H1 (cell line): ENCODE data around the gene EFCAB6. TPM values are rescaled to one million over a fixed set of nuclear protein-coding genes. Genes with fewer than 3 reads are reported as not detected.

ENCODE experiments used
- CTCF ChIA-PET: fragments of 300-600 bp; sonication (Branson Sonifier 250); formaldehyde crosslinking; loops from one replicate; lab custom pipeline; 2021; ENCODE audit not compliant: partially characterized antibody; lab: Charles Lee
- POLR2A ChIA-PET: fragments of 300-600 bp; sonication (Branson Sonifier 250); formaldehyde crosslinking; loops from one replicate; lab custom pipeline; 2021; ENCODE audit warnings: inconsistent platforms; ENCODE audit not compliant: partially characterized antibody; lab: Charles Lee
- DNase-seq, 2 experiments: peaks; one replicate each; pipeline versions ENCODE4 v3.0.0 to v3.0.0-alpha.2; 2010 to 2022; ENCODE audit warnings: low spot score in 2 of 2, low read depth in 1 of 2, mixed read lengths in 1 of 2
- FAIRE-seq: peaks from 2 replicates; lab custom pipeline; 2011; peaks lifted over from hg19 to GRCh38; lab: Jason Lieb, UNC
- H2AFZ ChIP-seq: 2 replicates; pipeline ENCODE4 v1.8.1; 2012; ENCODE audit warnings: low read length, inconsistent platforms
- H2AK5ac ChIP-seq: 2 replicates; pipeline ENCODE4 v1.6.1; 2013; ENCODE audit warnings: low read depth, low read length
- H2BK120ac ChIP-seq: replicated peaks from 2 replicates; pipeline ENCODE3; 2013; ENCODE audit warnings: low read depth, low read length, inconsistent platforms
- H2BK12ac ChIP-seq: 2 replicates; pipeline ENCODE4 v1.6.1; 2013; ENCODE audit warnings: low read depth, low read length
- H2BK15ac ChIP-seq: 2 replicates; pipeline ENCODE4 v1.6.1; 2013; ENCODE audit warnings: low read length
- H2BK20ac ChIP-seq: 2 replicates; pipeline ENCODE4 v1.6.1; 2013; ENCODE audit warnings: low read length
- H2BK5ac ChIP-seq: 2 replicates; pipeline ENCODE4 v1.6.1; 2013; ENCODE audit warnings: low read depth, low read length
- H3K14ac ChIP-seq: 2 replicates; pipeline ENCODE4 v1.6.1; 2013; ENCODE audit warnings: inconsistent platforms; ENCODE audit not compliant: insufficient read length
- H3K18ac ChIP-seq: 2 replicates; pipeline ENCODE4 v1.6.1; 2013; ENCODE audit warnings: low read length; ENCODE audit errors: extremely low read depth
- H3K23ac ChIP-seq: 2 replicates; pipeline ENCODE4 v1.6.1; 2013; ENCODE audit warnings: inconsistent platforms; ENCODE audit not compliant: insufficient read length
- H3K23me2 ChIP-seq: 2 replicates; pipeline ENCODE4 v1.6.1; 2013; ENCODE audit warnings: low read depth, low read length
- H3K27ac ChIP-seq: 2 replicates; pipeline ENCODE4 v1.6.1; 2011; ENCODE audit warnings: low read depth, low read length, inconsistent platforms
- H3K27me3 ChIP-seq, 4 experiments: replicated peaks in 1 of 4; 1 replicate in 1 of 4; 2 replicates in 3 of 4; pipeline versions ENCODE4 v1.6.1 to v1.8.1; 2011 to 2013; ENCODE audit warnings: low read length in 3 of 4, mild to moderate bottlenecking in 3 of 4, inconsistent platforms in 2 of 4, mixed read lengths in 2 of 4, moderate library complexity in 1 of 4; ENCODE audit not compliant: control insufficient read depth in 3 of 4, insufficient read depth in 3 of 4; ENCODE audit errors: extremely low read depth in 1 of 4
- H3K36me3 ChIP-seq, 4 experiments: 2 replicates each; pipeline versions ENCODE4 v1.6.1 to v1.8.1; 2011 to 2013; ENCODE audit warnings: mild to moderate bottlenecking in 4 of 4, low read length in 3 of 4, moderate library complexity in 2 of 4, control low read depth in 1 of 4, inconsistent platforms in 1 of 4; ENCODE audit not compliant: insufficient read depth in 4 of 4, control insufficient read depth in 2 of 4
- H3K4ac ChIP-seq: replicated peaks from 2 replicates; pipeline ENCODE3; 2013; ENCODE audit warnings: low read length, low read depth, mixed read lengths, inconsistent platforms; ENCODE audit not compliant: insufficient read length
- H3K4me1 ChIP-seq, 4 experiments: replicated peaks in 1 of 4; 1 replicate in 1 of 4; 2 replicates in 3 of 4; pipeline versions ENCODE4 v1.6.1 to v1.8.1; 2011 to 2013; ENCODE audit warnings: low read length in 3 of 4, inconsistent platforms in 2 of 4, mixed read lengths in 1 of 4; ENCODE audit not compliant: insufficient read depth in 4 of 4, control insufficient read depth in 3 of 4
- H3K4me2 ChIP-seq, 2 experiments: 2 replicates each; pipeline versions ENCODE4 v1.6.1 to v1.8.1; 2011 to 2013; ENCODE audit warnings: low read depth in 2 of 2, low read length in 2 of 2, control low read depth in 1 of 2, inconsistent platforms in 1 of 2, mild to moderate bottlenecking in 1 of 2; ENCODE audit not compliant: insufficient read depth in 1 of 2
- H3K4me3 ChIP-seq, 4 experiments: fragments of 200-600, 300-600 bp in 1 of 4; sonication (generic), shearing (Covaris generic), sonication (Bioruptor Twin) in 1 of 4; 2 replicates each; pipeline versions ENCODE4 v1.5.1 to v1.8.1; 2011 to 2016; ENCODE audit warnings: low read length in 4 of 4, low read depth in 3 of 4, control low read depth in 2 of 4, inconsistent platforms in 2 of 4, mild to moderate bottlenecking in 2 of 4, mixed read lengths in 1 of 4, moderate library complexity in 1 of 4; ENCODE audit not compliant: insufficient read depth in 2 of 4; ENCODE audit errors: extremely low read depth in 1 of 4
- H3K56ac ChIP-seq: replicated peaks from 2 replicates; pipeline ENCODE3; 2013; ENCODE audit warnings: low read depth, mild to moderate bottlenecking, mixed read lengths, low read length, inconsistent platforms; ENCODE audit not compliant: insufficient read length
- H3K79me1 ChIP-seq: 2 replicates; pipeline ENCODE4 v1.6.1; 2013; ENCODE audit warnings: low read depth, low read length, control low read depth
- H3K79me2 ChIP-seq, 2 experiments: 2 replicates each; pipeline versions ENCODE4 v1.6.1 to v1.8.1; 2012 to 2013; ENCODE audit warnings: low read length in 2 of 2, mild to moderate bottlenecking in 2 of 2, inconsistent platforms in 1 of 2; ENCODE audit not compliant: insufficient read depth in 2 of 2, control insufficient read depth in 1 of 2
- H3K9ac ChIP-seq, 4 experiments: replicated peaks in 1 of 4; 1 replicate in 1 of 4; 2 replicates in 3 of 4; pipeline versions ENCODE4 v1.6.1 to v1.8.1; 2011 to 2013; ENCODE audit warnings: low read depth in 3 of 4, low read length in 3 of 4, control low read depth in 2 of 4, mild to moderate bottlenecking in 2 of 4, moderate library complexity in 2 of 4, inconsistent platforms in 1 of 4; ENCODE audit errors: extremely low read depth in 1 of 4
- H3K9me3 ChIP-seq, 2 experiments: 2 replicates each; pipeline versions ENCODE4 v1.6.1 to v1.8.1; 2012 to 2013; ENCODE audit warnings: mild to moderate bottlenecking in 2 of 2, moderate library complexity in 2 of 2, control low read depth in 1 of 2, inconsistent platforms in 1 of 2, low read depth in 1 of 2, low read length in 1 of 2, mixed read lengths in 1 of 2; ENCODE audit not compliant: insufficient read depth in 2 of 2
- H4K20me1 ChIP-seq, 2 experiments: replicated peaks in 1 of 2; 2 replicates each; pipeline versions ENCODE3 to v1.8.1; 2011 to 2013; ENCODE audit warnings: inconsistent platforms in 2 of 2, low read length in 2 of 2, mild to moderate bottlenecking in 1 of 2; ENCODE audit not compliant: insufficient read depth in 2 of 2, control insufficient read depth in 1 of 2
- H4K5ac ChIP-seq: 2 replicates; pipeline ENCODE4 v1.6.1; 2013; ENCODE audit warnings: low read length, low read depth, mixed read lengths, inconsistent platforms; ENCODE audit not compliant: insufficient read length
- H4K8ac ChIP-seq: 2 replicates; pipeline ENCODE4 v1.8.0; 2013; ENCODE audit warnings: mild to moderate bottlenecking, moderate library complexity, low read length, inconsistent platforms; ENCODE audit not compliant: insufficient read depth; ENCODE audit errors: extremely low read depth
- H4K91ac ChIP-seq: replicated peaks from 2 replicates; pipeline ENCODE3; 2013; ENCODE audit warnings: low read length, mixed read lengths, inconsistent platforms; ENCODE audit not compliant: insufficient read length
- CBX5 ChIP-seq: fragments of 300-800, 300-1000 bp; sonication (generic); IDR thresholded peaks from 2 replicates; pipeline ENCODE4 v1.7.1; 2016; ENCODE audit warnings: antibody characterized with exemption, low read length, low read depth
- CREB1 ChIP-seq: IDR thresholded peaks from 2 replicates; pipeline ENCODE4 v1.6.1; 2012; ENCODE audit warnings: inconsistent platforms
- GABPA ChIP-seq: IDR thresholded peaks from 2 replicates; pipeline ENCODE4 v1.6.1; 2011; ENCODE audit warnings: mild to moderate bottlenecking, low read length, moderate library complexity, borderline replicate concordance; ENCODE audit not compliant: insufficient read depth
- SRF ChIP-seq: IDR thresholded peaks from 2 replicates; pipeline ENCODE4 v1.6.1; 2011; ENCODE audit warnings: mild to moderate bottlenecking, low read depth, low read length, moderate library complexity
- WGBS, 2 experiments: shearing (Covaris generic) in 1 of 2; methylation state at CpG; one replicate each; pipeline versions ENCODE4 v1.1.6 to v1.1.7; 2013 to 2015; ENCODE audit warnings: low lambda C conversion rate in 2 of 2, mixed read lengths in 2 of 2, inconsistent platforms in 1 of 2, low coverage in 1 of 2, missing lambda C conversion rate in 1 of 2; ENCODE audit not compliant: insufficient replicate concordance in 2 of 2, insufficient coverage in 1 of 2, insufficient read length in 1 of 2; ENCODE audit errors: extremely low coverage in 1 of 2, missing lambda C conversion rate in 1 of 2; 5-methylcytosine and 5-hydroxymethylcytosine counted together
- polyA plus RNA-seq, 7 experiments: library from polyadenylated mRNA; depleted of rRNA in 3 of 7; stranded (reverse) in 5 of 7; unstranded in 2 of 7; fragments of >200 nt in 5 of 7; fragments of 200-250 nt in 2 of 7; gene quantifications; 1 replicate in 5 of 7; 2 replicates in 1 of 7; 4 replicates in 1 of 7; pipeline versions ENCODE4 v1.2.1 to v1.2.3, GENCODE V29; 2011 to 2013; ENCODE audit warnings: missing spikeins in 2 of 7, mixed read lengths in 2 of 7
- total RNA-seq: library from RNA; stranded (reverse); fragmentation: NEBNext Ultra II Directional; extraction: Animal tissue kit (Norgen Biotek cat#: 25700); gene quantifications from 2 replicates; pipeline ENCODE4 v1.2.1, GENCODE V29; 2021

Gene EFCAB6
- total and polyA plus RNA-seq, 2 of the 8 experiments (the other 6 are each of a cell fraction or from before 2014, with no cell fraction given) = 0.32 to 1.7 TPM

- FAIRE-seq = no peak
- Histone ChIP-seq H3K9me3 (no peaks in the 10 kb centered on the region), H4K5ac (no peak overlapping the region), H2AK5ac (peak overlapping the region; percentile 40; the same call in 1 of the 2 replicates), H3K4me3 (no peak overlapping the region), H3K23me2 (no peaks in the 10 kb centered on the region; the same call in 1 of the 2 replicates), H3K4me2 (no peak overlapping the region; a peak in 1 of 4 replicates), H2BK120ac (no peak overlapping the region), H3K9ac (no peak overlapping the region), H4K20me1 (peaks cover 4 to 11% of the 10 kb centered on the region in 2 experiments), H4K91ac (no peak overlapping the region), H3K4ac (no peak overlapping the region), H3K27ac (no peak overlapping the region), H2BK15ac (0 out of 2 replicates have a peak overlapping the region, but pooled peaks have one; percentile 29), H3K79me2 (no peaks in the 10 kb centered on the region), H3K18ac (no peak overlapping the region), H3K36me3 (peaks cover 0 to 7% (median 3%) of the 10 kb centered on the region in 4 experiments; a peak in 2 of 8 replicates), H2AFZ (no peak overlapping the region), H2BK12ac (no peak overlapping the region), H3K4me1 (peaks cover 2 to 26% (median 15%) of the 10 kb centered on the region in 4 experiments), H2BK20ac (no peak overlapping the region), H3K56ac (no peak overlapping the region), H2BK5ac (peak overlapping the region; percentile 13; the same call in 1 of the 2 replicates), H3K23ac (no peak overlapping the region), H3K27me3 (no peaks in the 10 kb centered on the region), H3K14ac (no peak overlapping the region), H4K8ac (no peak overlapping the region), H3K79me1 (no peaks in the 10 kb centered on the region)
- peak in 1 of 2 experiments; percentile 41 for DNase-seq
- ChIA-PET POLR2A (interaction anchor here (0.9 to 3.1 kb wide), 5 partner anchors 8 to 44 kb away, joined by 3 to 20 read pairs (median 5); partner anchors contain the start of gene EFCAB6), CTCF (interaction anchor here (0.5 to 1.8 kb wide), 8 partner anchors 11 to 417 kb away, joined by 3 to 10 read pairs (median 3); no protein-coding TSS in a partner anchor)
- WGBS, 2 experiments = 89% methylated on average over 17 of the region's 17 CpGs; no CpG with 5 or more reads in 1 of the 2 experiments
- TF ChIP-seq GABPA (no peak), CREB1 (no peak), CBX5 (no peak), SRF (no peak)
Measured at GRCh38 chr22:43823911-43824665, 12.0 kb upstream of the EFCAB6 start.
